ENCODE data around the gene TMC2.

TMC2 gene

DNA sequence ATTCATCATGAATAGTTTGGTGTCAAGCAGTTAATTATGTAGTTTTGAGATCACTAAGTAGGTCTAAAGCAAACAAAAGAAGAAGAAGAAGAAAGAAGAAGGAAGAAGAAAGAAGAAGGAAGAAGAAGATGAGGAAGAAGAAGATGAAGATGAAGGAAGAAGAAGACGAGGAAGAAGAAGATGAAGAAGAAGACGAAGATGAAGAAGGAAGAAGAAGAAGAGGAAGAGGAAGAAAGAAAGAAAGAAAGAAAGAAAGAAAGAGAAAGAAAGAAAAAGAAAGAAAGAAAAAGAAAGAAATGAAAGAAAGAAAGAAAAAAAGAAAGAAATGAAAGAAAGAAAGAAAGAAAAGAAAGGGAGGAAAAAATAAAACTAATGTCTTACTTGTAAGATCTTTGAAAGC is 9.2 kb downstream of the TMC2 start:
- POLR2A ChIA-PET = no interaction called here

DNA sequence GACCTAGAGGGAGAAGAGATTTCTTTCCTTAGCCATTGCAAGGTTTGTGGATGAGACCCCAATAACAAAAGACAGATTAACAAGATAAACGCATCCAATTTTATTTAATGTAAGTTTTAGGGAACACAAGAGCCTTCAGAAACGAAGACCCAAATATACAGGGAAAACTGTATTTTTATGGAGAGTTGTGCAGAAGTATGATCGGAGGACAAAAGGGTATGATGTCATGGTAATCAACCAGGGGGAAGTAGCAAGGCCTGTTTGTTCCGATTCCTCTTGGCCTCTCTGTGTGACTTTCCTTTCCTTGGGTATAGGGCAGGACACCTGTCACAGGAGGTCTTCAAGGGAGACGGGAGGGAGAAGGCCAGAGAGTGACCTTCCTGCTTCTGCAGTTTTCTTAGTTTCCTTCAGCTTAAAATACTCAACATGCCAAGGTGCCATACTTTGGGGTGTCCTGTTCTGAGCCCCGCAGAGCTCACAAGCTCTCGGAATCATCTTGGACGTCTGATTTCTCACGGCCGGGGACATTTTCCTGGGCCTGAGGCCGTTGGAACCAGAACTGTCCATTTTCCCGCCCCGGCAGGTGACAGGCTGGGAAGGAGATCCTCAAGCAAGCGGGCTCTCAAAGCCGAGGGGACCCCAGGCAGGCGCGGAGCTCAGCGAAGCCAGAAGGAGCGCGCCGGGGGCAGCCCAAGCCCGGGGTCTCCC is 21.7 kb downstream of the TMC2 start:
- TF ChIP-seq NFRKB (IDR thresholded peaks at IDR 0.05) = no peak
- POLR2A ChIA-PET = no interaction called here

More for the DNA sequence above, 9.2 kb downstream of the TMC2 start:
- CTCF ChIA-PET = no interaction called here
- no peak for DNase-seq (ENCODE audit: extremely low spot score)
- TF ChIP-seq L3MBTL2 (conservative IDR thresholded peaks at IDR 0.05) (no peak), TARDBP (IDR thresholded peaks at IDR 0.05) (no peak), BHLHE40 (IDR thresholded peaks at IDR 0.05; ENCODE audit: borderline replicate concordance) (no peak), LEF1 (IDR thresholded peaks at IDR 0.05; ENCODE audit: borderline replicate concordance) (no peak), CTBP1 (IDR thresholded peaks at IDR 0.05; ENCODE audit: borderline replicate concordance) (no peak), ARNT (IDR thresholded peaks at IDR 0.05) (no peak), ELF4 (IDR thresholded peaks at IDR 0.05) (no peak), SUZ12 (IDR thresholded peaks at IDR 0.05) (no peak), FOXM1 (IDR thresholded peaks at IDR 0.05; ENCODE audit: borderline replicate concordance) (no peak), NFRKB (IDR thresholded peaks at IDR 0.05) (no peak), FOXK2 (IDR thresholded peaks at IDR 0.05) (no peak)
- TF ChIP-seq, protein P1, sequence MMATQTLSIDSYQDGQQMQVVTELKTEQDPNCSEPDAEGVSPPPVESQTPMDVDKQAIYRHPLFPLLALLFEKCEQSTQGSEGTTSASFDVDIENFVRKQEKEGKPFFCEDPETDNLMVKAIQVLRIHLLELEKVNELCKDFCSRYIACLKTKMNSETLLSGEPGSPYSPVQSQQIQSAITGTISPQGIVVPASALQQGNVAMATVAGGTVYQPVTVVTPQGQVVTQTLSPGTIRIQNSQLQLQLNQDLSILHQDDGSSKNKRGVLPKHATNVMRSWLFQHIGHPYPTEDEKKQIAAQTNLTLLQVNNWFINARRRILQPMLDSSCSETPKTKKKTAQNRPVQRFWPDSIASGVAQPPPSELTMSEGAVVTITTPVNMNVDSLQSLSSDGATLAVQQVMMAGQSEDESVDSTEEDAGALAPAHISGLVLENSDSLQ (IDR thresholded peaks at IDR 0.05) = no peak

DNA sequence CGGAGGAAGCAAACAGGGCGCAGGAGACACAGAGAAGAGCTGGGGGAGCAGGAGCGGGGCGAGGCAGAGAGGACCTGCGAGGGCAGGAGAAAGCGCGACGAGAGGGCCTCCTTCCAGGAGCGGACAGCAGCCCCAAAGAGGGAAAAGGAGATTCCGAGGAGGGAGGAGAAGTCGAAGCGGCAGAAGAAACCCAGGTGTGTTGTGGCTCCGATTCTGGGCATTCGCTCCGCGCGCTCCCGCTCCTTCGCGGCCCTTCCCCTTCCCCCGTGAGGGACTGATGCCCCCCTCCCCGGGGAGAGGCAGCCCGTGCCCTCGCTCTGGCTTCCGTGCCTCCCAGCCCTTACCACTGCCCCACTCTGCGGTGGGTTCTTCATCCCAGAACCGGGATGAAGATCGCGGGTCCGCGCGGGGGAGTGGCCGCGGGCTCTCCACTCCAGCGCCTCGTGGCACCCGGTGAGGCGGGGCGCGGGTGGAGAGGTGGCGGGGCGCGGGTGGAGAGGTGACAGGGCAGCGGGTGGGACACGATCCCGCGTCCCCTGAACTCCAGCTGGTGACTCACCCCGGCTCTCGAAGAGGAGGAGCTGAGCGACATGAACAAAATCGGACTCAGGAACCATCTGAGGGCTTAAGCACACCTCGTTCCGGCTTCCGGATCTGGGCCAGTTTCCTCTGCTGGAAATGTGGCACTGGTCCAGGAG is 22.4 kb downstream of the TMC2 start:
- TF ChIP-seq FOXM1 (IDR thresholded peaks at IDR 0.05; ENCODE audit: borderline replicate concordance) (no peak), SUZ12 (IDR thresholded peaks at IDR 0.05) (no peak), FOXA1 (IDR thresholded peaks at IDR 0.05) (no peak), CTBP1 (IDR thresholded peaks at IDR 0.05; ENCODE audit: borderline replicate concordance) (no peak), LEF1 (IDR thresholded peaks at IDR 0.05; ENCODE audit: borderline replicate concordance) (no peak), SP1 (IDR thresholded peaks at IDR 0.05) (no peak), ZNF384 (IDR thresholded peaks at IDR 0.05) (no peak), TARDBP (IDR thresholded peaks at IDR 0.05) (no peak), HDGF (IDR thresholded peaks at IDR 0.05; ENCODE audit: borderline replicate concordance) (no peak), L3MBTL2 (conservative IDR thresholded peaks at IDR 0.05) (no peak), BHLHE40 (IDR thresholded peaks at IDR 0.05; ENCODE audit: borderline replicate concordance) (no peak), NFRKB (IDR thresholded peaks at IDR 0.05) (no peak)
- POLR2A ChIA-PET = no interaction called here
- no peak for DNase-seq (ENCODE audit: extremely low spot score)
- CTCF ChIA-PET = interaction anchor here (0.6 kb wide), 1 partner anchor 17 kb away, joined by 3 read pairs; no protein-coding TSS in a partner anchor

More for the DNA sequence above, 21.7 kb downstream of the TMC2 start:
- DNase-seq (ENCODE audit: extremely low spot score) = no peak
- CTCF ChIA-PET = no interaction called here

DNA sequence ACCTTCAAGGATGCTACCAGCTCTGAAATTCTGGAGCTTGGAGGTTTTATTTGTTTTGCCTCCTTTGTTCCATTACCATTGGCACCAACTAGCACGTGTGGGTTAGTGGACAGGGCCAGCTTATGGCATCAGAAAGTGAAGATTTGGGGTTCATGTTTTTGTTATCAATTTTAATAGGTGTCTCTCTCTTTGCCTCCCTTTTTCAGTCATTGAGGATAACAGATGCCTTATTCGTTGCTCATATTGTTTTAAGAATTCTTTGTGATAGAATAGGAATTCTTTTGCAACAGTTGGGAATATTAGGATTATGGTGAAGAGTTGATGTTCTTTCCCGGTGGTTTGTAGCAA is 22.9 kb downstream of the TMC2 start:
- CTCF ChIA-PET = interaction anchor here (0.6 kb wide), 1 partner anchor 18 kb away, joined by 3 read pairs; no protein-coding TSS in a partner anchor
- POLR2A ChIA-PET = no interaction called here

DNA sequence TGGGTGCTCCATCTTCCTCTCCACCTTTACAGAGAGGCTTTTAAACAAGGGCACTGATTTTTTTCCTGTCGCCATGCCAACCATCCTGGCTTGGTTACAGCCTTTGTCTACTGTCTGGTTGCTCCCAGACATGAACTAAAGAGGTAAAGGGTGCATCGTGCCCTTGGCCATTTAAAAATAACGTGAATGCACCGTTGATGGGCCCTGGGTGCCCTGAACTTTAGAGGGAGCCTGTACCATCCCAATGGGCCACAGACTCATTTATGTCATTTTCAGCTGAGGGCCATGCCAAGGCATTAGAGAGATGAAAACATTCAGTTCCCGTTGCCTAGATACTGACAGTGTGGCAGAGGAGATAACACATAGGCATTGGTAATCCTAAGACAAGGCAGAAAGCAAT is 23.3 kb downstream of the TMC2 start:
- DNase-seq (ENCODE audit: extremely low spot score) = no peak
- CTCF ChIA-PET = interaction anchor here (0.6 kb wide), 1 partner anchor 38 kb away, joined by 3 read pairs; no protein-coding TSS in a partner anchor
- TF ChIP-seq NFRKB (IDR thresholded peaks at IDR 0.05) = no peak
- no peak for TF ChIP-seq L3MBTL2 (conservative IDR thresholded peaks at IDR 0.05)
- TF ChIP-seq ELF4 (IDR thresholded peaks at IDR 0.05) = no peak
- TF ChIP-seq BHLHE40 (IDR thresholded peaks at IDR 0.05; ENCODE audit: borderline replicate concordance) = no peak
- no peak for TF ChIP-seq FOXM1 (IDR thresholded peaks at IDR 0.05; ENCODE audit: borderline replicate concordance)
- TF ChIP-seq, protein P1 (IDR thresholded peaks at IDR 0.05) = no peak
- TF ChIP-seq ZNF384 (IDR thresholded peaks at IDR 0.05) = no peak
- no peak for TF ChIP-seq FOXA1 (IDR thresholded peaks at IDR 0.05)
- no peak for TF ChIP-seq FOXK2 (IDR thresholded peaks at IDR 0.05)
- TF ChIP-seq CTBP1 (IDR thresholded peaks at IDR 0.05; ENCODE audit: borderline replicate concordance) = no peak
- TF ChIP-seq HDGF (IDR thresholded peaks at IDR 0.05; ENCODE audit: borderline replicate concordance) = no peak
- TF ChIP-seq SUZ12 (IDR thresholded peaks at IDR 0.05) = no peak
- TF ChIP-seq LEF1 (IDR thresholded peaks at IDR 0.05; ENCODE audit: borderline replicate concordance) = no peak
- POLR2A ChIA-PET = no interaction called here

More for the DNA sequence above, 22.9 kb downstream of the TMC2 start:
- no peak for TF ChIP-seq HDGF (IDR thresholded peaks at IDR 0.05; ENCODE audit: borderline replicate concordance)
- TF ChIP-seq TARDBP (IDR thresholded peaks at IDR 0.05) = no peak
- TF ChIP-seq, protein P1 (IDR thresholded peaks at IDR 0.05) = no peak
- no peak for TF ChIP-seq SUZ12 (IDR thresholded peaks at IDR 0.05)
- TF ChIP-seq NFRKB (IDR thresholded peaks at IDR 0.05) = no peak
- no peak for DNase-seq (ENCODE audit: extremely low spot score)

DNA sequence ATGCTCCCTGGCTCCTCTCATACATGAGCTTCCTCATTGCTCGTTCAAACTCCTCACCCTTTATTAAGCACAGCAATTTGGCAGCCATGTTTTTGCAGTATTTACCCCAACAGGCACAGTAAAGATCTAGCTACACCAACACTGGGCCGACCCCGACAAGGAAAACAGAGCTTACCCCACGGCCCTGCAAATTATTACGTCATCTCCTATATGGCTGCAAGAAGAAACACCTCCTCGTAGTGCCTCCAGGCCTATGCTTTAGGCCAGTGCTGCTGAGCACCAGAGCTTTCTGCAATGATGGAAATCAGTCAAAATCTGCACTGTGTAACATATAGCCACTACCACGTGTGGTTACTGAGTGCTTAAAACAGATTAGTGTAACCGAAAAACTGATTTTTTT is 26.7 kb downstream of the TMC2 start:
- DNase-seq (ENCODE audit: extremely low spot score) = no peak
- POLR2A ChIA-PET = no interaction called here
- CTCF ChIA-PET = no interaction called here
- no peak for TF ChIP-seq SP1 (IDR thresholded peaks at IDR 0.05)
- no peak for TF ChIP-seq FOXM1 (IDR thresholded peaks at IDR 0.05; ENCODE audit: borderline replicate concordance)
- no peak for TF ChIP-seq LEF1 (IDR thresholded peaks at IDR 0.05; ENCODE audit: borderline replicate concordance)

Measured in HEK293T (cell line).